Neural progenitor cell (in vitro differentiated cells): ENCODE results near the gene ARHGEF6. TPM values are rescaled to one million over a fixed set of nuclear protein-coding genes. Genes with fewer than 3 reads are reported as not detected.

Experiments
- DNase-seq: peaks from one replicate; pipeline ENCODE4 v3.0.0-alpha.2; 2016; ENCODE audit warnings: low spot score
- H2AFZ ChIP-seq: fragments of 200-600 bp; sonication (generic); replicated peaks from 2 replicates; pipeline ENCODE4 v1.6.1; 2016; ENCODE audit warnings: antibody characterized with exemption
- H3F3A ChIP-seq: fragments of 200-600 bp; sonication (generic); 2 replicates; pipeline ENCODE4 v1.6.1; 2016; ENCODE audit warnings: antibody characterized with exemption, low read depth
- H3K27ac ChIP-seq: fragments of 200-600 bp; sonication (generic); 2 replicates; pipeline ENCODE4 v1.5.1; 2016; ENCODE audit warnings: mild to moderate bottlenecking
- H3K27me3 ChIP-seq: fragments of 200-600 bp; sonication (generic); 2 replicates; pipeline ENCODE4 v1.6.1; 2016; ENCODE audit warnings: mild to moderate bottlenecking, moderate library complexity
- H3K36me3 ChIP-seq: fragments of 200-600 bp; sonication (generic); 2 replicates; pipeline ENCODE4 v1.5.1; 2016
- H3K4me1 ChIP-seq: fragments of 200-600 bp; sonication (generic); 2 replicates; pipeline ENCODE4 v1.6.1; 2016; ENCODE audit warnings: mixed run types
- H3K4me2 ChIP-seq: fragments of 200-600 bp; sonication (generic); 2 replicates; pipeline ENCODE4 v1.6.1; 2016
- H3K4me3 ChIP-seq: fragments of 200-600 bp; sonication (generic); 2 replicates; pipeline ENCODE4 v1.5.1; 2016
- H3K79me2 ChIP-seq: fragments of 200-600 bp; sonication (generic); 2 replicates; pipeline ENCODE4 v1.6.1; 2016; ENCODE audit warnings: low read depth
- H3K9ac ChIP-seq: fragments of 200-600 bp; sonication (generic); 2 replicates; pipeline ENCODE4 v1.6.1; 2016
- H3K9me3 ChIP-seq: fragments of 200-600 bp; sonication (generic); 2 replicates; pipeline ENCODE4 v1.5.1; 2016; ENCODE audit warnings: low read depth
- H4K20me1 ChIP-seq: fragments of 200-600 bp; sonication (generic); 2 replicates; pipeline ENCODE4 v1.6.1; 2016; ENCODE audit warnings: low read depth
- H3K27ac Mint-ChIP-seq: 3 replicates; pipeline ENCODE4 v1.8.0; 2021; ENCODE audit warnings: mixed read lengths
- H3K27me3 Mint-ChIP-seq: 2 replicates; pipeline ENCODE4 v1.8.0; 2022; ENCODE audit warnings: low read depth, mild to moderate bottlenecking, inconsistent platforms, moderate library complexity, mixed read lengths; ENCODE audit not compliant: insufficient read depth
- H3K36me3 Mint-ChIP-seq: 3 replicates; pipeline ENCODE4 v1.8.0; 2021; ENCODE audit warnings: mixed read lengths
- H3K4me1 Mint-ChIP-seq: 3 replicates; pipeline ENCODE4 v1.8.0; 2021; ENCODE audit warnings: mixed read lengths
- H3K4me3 Mint-ChIP-seq: 3 replicates; pipeline ENCODE4 v1.8.0; 2021; ENCODE audit warnings: mild to moderate bottlenecking, moderate library complexity, mixed read lengths
- H3K9me3 Mint-ChIP-seq: 3 replicates; pipeline ENCODE4 v1.8.0; 2020; ENCODE audit warnings: mixed read lengths
- EZH2 ChIP-seq: fragments of 200-600 bp; sonication (generic); IDR thresholded peaks from 2 replicates; pipeline ENCODE4 v1.6.1; 2017; ENCODE audit warnings: antibody characterized with exemption, mild to moderate bottlenecking, moderate library complexity
- EZH2phosphoT487 ChIP-seq: fragments of 200-600 bp; sonication (generic); IDR thresholded peaks from 2 replicates; pipeline ENCODE4 v1.6.1; 2017; ENCODE audit warnings: antibody characterized with exemption
- total RNA-seq: library from RNA; depleted of rRNA; stranded (reverse); fragments of >200 nt; gene quantifications from 2 replicates; pipeline ENCODE4 v1.2.3, GENCODE V29; 2015; ENCODE audit warnings: low replicate concordance
- TF ChIP-seq, protein P1 (sequence below): fragments of 200-600 bp; sonication (generic); IDR thresholded peaks from 2 replicates; pipeline ENCODE4 v1.5.1; 2017; ENCODE audit warnings: antibody characterized with exemption, mild to moderate bottlenecking

ARHGEF6 gene
- total RNA-seq, 1 donor from 2014 or later = 3.2 TPM

DNA sequence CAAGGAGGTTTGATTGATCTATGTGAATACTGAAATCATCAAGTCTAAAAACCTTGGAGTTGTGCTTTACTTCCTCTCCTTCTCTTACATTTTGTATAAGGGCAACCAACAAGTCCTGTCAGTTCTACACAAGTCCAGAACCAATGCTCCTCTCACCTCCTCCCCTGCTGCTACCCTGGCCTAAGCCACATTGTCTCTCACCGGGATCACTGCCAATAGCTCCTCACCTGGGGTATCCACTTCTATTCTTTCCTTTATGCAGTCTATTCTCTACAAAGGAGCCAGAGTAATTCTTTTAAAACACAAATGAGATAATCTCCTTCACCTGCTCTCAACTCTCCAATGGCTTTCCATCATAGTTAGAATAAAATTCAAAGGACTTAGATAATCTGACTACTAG, 13.3 kb upstream of the ARHGEF6 start:
- no peak overlapping the region for H3K4me2 ChIP-seq
- no peaks in the 10 kb centered on the region for H3K27me3 ChIP-seq
- no peak overlapping the region for H3K9ac ChIP-seq
- H4K20me1 ChIP-seq = no peaks in the 10 kb centered on the region
- H3F3A ChIP-seq = no peaks in the 10 kb centered on the region
- TF ChIP-seq, protein P1, sequence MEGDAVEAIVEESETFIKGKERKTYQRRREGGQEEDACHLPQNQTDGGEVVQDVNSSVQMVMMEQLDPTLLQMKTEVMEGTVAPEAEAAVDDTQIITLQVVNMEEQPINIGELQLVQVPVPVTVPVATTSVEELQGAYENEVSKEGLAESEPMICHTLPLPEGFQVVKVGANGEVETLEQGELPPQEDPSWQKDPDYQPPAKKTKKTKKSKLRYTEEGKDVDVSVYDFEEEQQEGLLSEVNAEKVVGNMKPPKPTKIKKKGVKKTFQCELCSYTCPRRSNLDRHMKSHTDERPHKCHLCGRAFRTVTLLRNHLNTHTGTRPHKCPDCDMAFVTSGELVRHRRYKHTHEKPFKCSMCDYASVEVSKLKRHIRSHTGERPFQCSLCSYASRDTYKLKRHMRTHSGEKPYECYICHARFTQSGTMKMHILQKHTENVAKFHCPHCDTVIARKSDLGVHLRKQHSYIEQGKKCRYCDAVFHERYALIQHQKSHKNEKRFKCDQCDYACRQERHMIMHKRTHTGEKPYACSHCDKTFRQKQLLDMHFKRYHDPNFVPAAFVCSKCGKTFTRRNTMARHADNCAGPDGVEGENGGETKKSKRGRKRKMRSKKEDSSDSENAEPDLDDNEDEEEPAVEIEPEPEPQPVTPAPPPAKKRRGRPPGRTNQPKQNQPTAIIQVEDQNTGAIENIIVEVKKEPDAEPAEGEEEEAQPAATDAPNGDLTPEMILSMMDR = no peak
- no peak overlapping the region for H3K4me3 Mint-ChIP-seq
- no peaks in the 10 kb centered on the region for H3K79me2 ChIP-seq
- no peak overlapping the region for H3K27ac Mint-ChIP-seq
- no peak overlapping the region for H2AFZ ChIP-seq
- no peaks in the 10 kb centered on the region for H3K4me1 ChIP-seq
- no peaks in the 10 kb centered on the region for H3K36me3 Mint-ChIP-seq
- H3K9me3 ChIP-seq = no peaks in the 10 kb centered on the region
- no peak overlapping the region for H3K27ac ChIP-seq
- no peak for DNase-seq
- H3K4me1 Mint-ChIP-seq = no peaks in the 10 kb centered on the region
- no peaks in the 10 kb centered on the region for H3K36me3 ChIP-seq
- peaks cover 3% of the 10 kb centered on the region for H3K27me3 Mint-ChIP-seq
- H3K9me3 Mint-ChIP-seq = peaks cover 9% of the 10 kb centered on the region
- H3K4me3 ChIP-seq = no peak overlapping the region

DNA sequence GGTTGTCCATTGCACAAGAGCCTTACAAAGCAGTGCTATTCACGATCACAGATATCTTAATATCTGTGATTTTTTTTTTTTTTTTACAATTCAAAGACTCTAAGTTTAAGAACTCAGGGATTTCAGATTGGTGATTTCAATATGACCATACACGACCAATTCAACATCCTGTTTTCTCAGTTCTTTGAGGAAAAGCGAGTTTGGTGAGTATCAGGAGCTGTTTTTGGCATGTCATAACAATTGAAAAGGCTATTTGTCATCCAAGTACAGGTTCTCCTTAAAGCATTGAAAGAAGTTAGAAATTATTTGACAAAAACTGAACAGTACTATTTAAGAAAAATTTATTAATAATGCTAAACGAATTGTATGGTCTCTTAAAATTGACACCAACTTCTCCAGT, 9.1 kb upstream of the ARHGEF6 start:
- Histone ChIP-seq H3K27me3 (no peaks in the 10 kb centered on the region), H3K36me3 (no peaks in the 10 kb centered on the region), H3K79me2 (no peaks in the 10 kb centered on the region), H3K4me2 (no peak overlapping the region), H3K9ac (no peak overlapping the region), H3K27ac (no peak overlapping the region), H3F3A (no peaks in the 10 kb centered on the region), H4K20me1 (no peaks in the 10 kb centered on the region), H3K4me1 (no peaks in the 10 kb centered on the region), H2AFZ (no peak overlapping the region), H3K4me3 (no peak overlapping the region), H3K9me3 (no peaks in the 10 kb centered on the region)
- peaks cover 2% of the 10 kb centered on the region for H3K9me3 Mint-ChIP-seq
- no peak for TF ChIP-seq EZH2phosphoT487
- TF ChIP-seq, protein P1 = no peak
- no peak for TF ChIP-seq EZH2
- no peak overlapping the region for H3K27ac Mint-ChIP-seq
- no peak overlapping the region for H3K4me3 Mint-ChIP-seq
- H3K4me1 Mint-ChIP-seq = no peaks in the 10 kb centered on the region
- peaks cover 3% of the 10 kb centered on the region for H3K27me3 Mint-ChIP-seq
- H3K36me3 Mint-ChIP-seq = no peaks in the 10 kb centered on the region
- DNase-seq = no peak

DNA sequence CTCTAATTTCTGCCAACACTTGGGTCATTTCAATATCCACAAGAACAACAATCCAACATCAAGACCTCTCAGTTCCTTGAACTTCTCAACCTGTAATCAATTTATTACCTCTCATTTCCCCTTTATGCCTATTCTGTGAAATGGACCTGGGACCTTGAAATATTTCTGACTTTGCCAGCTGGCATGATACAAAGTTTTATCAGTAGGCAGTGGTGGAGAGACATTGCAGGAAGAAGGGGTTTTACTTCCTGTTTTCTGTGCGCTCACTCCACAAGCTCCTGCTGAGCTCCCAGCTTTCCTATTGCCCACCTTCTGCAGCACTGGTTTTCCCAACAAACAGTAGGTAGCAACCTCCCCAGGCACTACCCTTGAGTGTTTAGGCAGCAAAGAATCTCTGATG, 3.5 kb upstream of the ARHGEF6 start:
- H3K4me1 Mint-ChIP-seq = no peaks in the 10 kb centered on the region
- H3F3A ChIP-seq = no peaks in the 10 kb centered on the region
- H3K4me3 Mint-ChIP-seq = no peak overlapping the region
- H3K9me3 ChIP-seq = no peaks in the 10 kb centered on the region
- H3K27me3 ChIP-seq = no peaks in the 10 kb centered on the region
- H3K27me3 Mint-ChIP-seq = peaks cover under 1% of the 10 kb centered on the region
- DNase-seq = no peak
- H3K36me3 Mint-ChIP-seq = no peaks in the 10 kb centered on the region
- TF ChIP-seq EZH2 (no peak), EZH2phosphoT487 (no peak)
- TF ChIP-seq, protein P1 = no peak
- H3K4me1 ChIP-seq = no peaks in the 10 kb centered on the region
- H3K79me2 ChIP-seq = no peaks in the 10 kb centered on the region
- H3K4me2 ChIP-seq = no peak overlapping the region
- no peak overlapping the region for H3K27ac ChIP-seq
- H3K27ac Mint-ChIP-seq = no peak overlapping the region
- H3K4me3 ChIP-seq = no peak overlapping the region
- no peak overlapping the region for H2AFZ ChIP-seq
- peaks cover 2% of the 10 kb centered on the region for H3K9me3 Mint-ChIP-seq
- no peak overlapping the region for H3K9ac ChIP-seq
- H3K36me3 ChIP-seq = no peaks in the 10 kb centered on the region
- H4K20me1 ChIP-seq = no peaks in the 10 kb centered on the region

DNA sequence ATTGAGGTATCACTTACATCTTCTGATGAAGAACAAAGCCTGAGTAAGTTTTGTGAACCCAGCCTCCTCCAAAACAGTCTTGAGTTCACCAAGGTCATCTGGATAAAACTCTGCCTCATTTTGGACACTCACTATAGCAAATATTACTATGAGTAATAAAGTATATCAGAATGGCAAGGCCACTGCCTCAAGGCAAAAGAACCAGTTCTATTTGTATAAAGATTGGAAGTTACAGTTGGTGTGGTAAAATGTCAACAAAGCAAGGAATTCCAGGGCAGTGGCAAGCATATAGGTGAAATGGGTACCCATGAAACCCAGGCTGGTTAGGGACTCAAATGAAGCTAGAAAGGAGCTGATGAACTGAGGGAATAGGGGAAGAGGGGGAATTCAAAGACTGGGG, 2.4 kb upstream of the ARHGEF6 start:
- TF ChIP-seq, protein P1 = no peak
- TF ChIP-seq EZH2phosphoT487 (no peak), EZH2 (no peak)
- Histone ChIP-seq H3K27me3 (no peaks in the 10 kb centered on the region), H3K4me2 (no peak overlapping the region), H3K9ac (no peak overlapping the region), H4K20me1 (no peaks in the 10 kb centered on the region), H3K36me3 (no peaks in the 10 kb centered on the region), H3K27ac (no peak overlapping the region), H3K4me3 (no peak overlapping the region), H3K4me1 (no peaks in the 10 kb centered on the region), H3K9me3 (no peaks in the 10 kb centered on the region), H3F3A (no peaks in the 10 kb centered on the region), H2AFZ (no peak overlapping the region), H3K79me2 (no peaks in the 10 kb centered on the region)
- peaks cover 2% of the 10 kb centered on the region for H3K9me3 Mint-ChIP-seq
- H3K27ac Mint-ChIP-seq = no peak overlapping the region
- H3K4me1 Mint-ChIP-seq = no peaks in the 10 kb centered on the region
- H3K27me3 Mint-ChIP-seq = no peaks in the 10 kb centered on the region
- H3K4me3 Mint-ChIP-seq = no peak overlapping the region
- no peaks in the 10 kb centered on the region for H3K36me3 Mint-ChIP-seq
- no peak for DNase-seq
